Measurements from ENCODE around the gene RBM15.

RBM15 gene

GRCh38 chr1:110345480-110345879 lies 6.3 kb downstream of the RBM15 start:
- TF ChIP-seq CTCF (IDR thresholded peaks at IDR 0.05; ENCODE audit: control extremely low read depth, extremely low read depth, low read depth, missing control alignments), result no peak
- POLR2A ChIA-PET, result no interaction called here
- no peak for DNase-seq (ENCODE audit: extremely low spot score)
- CTCF ChIA-PET, result interaction anchor here (1.2 kb wide), 1 partner anchor 13 kb away, joined by 5 read pairs; no protein-coding TSS in a partner anchor

GRCh38 chr1:110346690-110347089 lies 7.5 kb downstream of the RBM15 start:
- no peak for DNase-seq (ENCODE audit: extremely low spot score)
- ChIA-PET POLR2A (no interaction called here), CTCF (interaction anchor here (1.0 to 4.3 kb wide), 4 partner anchors 7 to 61 kb away, joined by 3 to 43 read pairs (median 4); partner anchors contain the start of genes LAMTOR5 and RBM15)
- no peak for TF ChIP-seq CTCF (IDR thresholded peaks at IDR 0.05; ENCODE audit: control extremely low read depth, extremely low read depth, low read depth, missing control alignments)

GRCh38 chr1:110347182-110347893 lies 8.2 kb downstream of the RBM15 start:
- ChIA-PET POLR2A (no interaction called here), CTCF (interaction anchor here (1.0 to 4.3 kb wide), 3 partner anchors 8 to 61 kb away, joined by 3 to 43 read pairs (median 3); partner anchors contain the start of genes LAMTOR5 and RBM15)

GRCh38 chr1:110348050-110348449 lies 8.9 kb downstream of the RBM15 start:
- POLR2A ChIA-PET, result no interaction called here
- no peak for DNase-seq (ENCODE audit: extremely low spot score)
- no peak for TF ChIP-seq CTCF (IDR thresholded peaks at IDR 0.05; ENCODE audit: control extremely low read depth, extremely low read depth, low read depth, missing control alignments)
- CTCF ChIA-PET, result interaction anchor here (1.3 to 4.3 kb wide), 4 partner anchors 9 to 140 kb away, joined by 3 to 43 read pairs (median 6); partner anchors contain the start of gene RBM15

More at GRCh38 chr1:110347182-110347893, 8.2 kb downstream of the RBM15 start:
- TF ChIP-seq CTCF (IDR thresholded peaks at IDR 0.05; ENCODE audit: control extremely low read depth, extremely low read depth, low read depth, missing control alignments), result no peak
- no peak for DNase-seq (ENCODE audit: extremely low spot score)

- TF ChIP-seq CTCF (IDR thresholded peaks at IDR 0.05; ENCODE audit: control extremely low read depth, extremely low read depth, low read depth, missing control alignments), result no peak
- POLR2A ChIA-PET, result interaction anchor here (2.8 kb wide), 1 partner anchor 10 kb away, joined by 9 read pairs; the partner anchor contains the start of gene RBM15
- CTCF ChIA-PET, result interaction anchor here (0.9 to 4.3 kb wide), 7 partner anchors 9 to 141 kb away, joined by 3 to 43 read pairs (median 5); partner anchors contain the start of gene RBM15
- DNase-seq (ENCODE audit: extremely low spot score), result no peak
Measured at GRCh38 chr1:110348771-110349170, 9.6 kb downstream of the RBM15 start.

GRCh38 chr1:110350360-110350759 lies 11.2 kb downstream of the RBM15 start:
- DNase-seq (ENCODE audit: extremely low spot score), result no peak
- no peak for TF ChIP-seq CTCF (IDR thresholded peaks at IDR 0.05; ENCODE audit: control extremely low read depth, extremely low read depth, low read depth, missing control alignments)
- ChIA-PET POLR2A (interaction anchor here (2.8 kb wide), 1 partner anchor 11 kb away, joined by 9 read pairs; the partner anchor contains the start of gene RBM15), CTCF (interaction anchor here (1.2 kb wide), 1 partner anchor 110 kb away, joined by 3 read pairs; no protein-coding TSS in a partner anchor)
